ENCODE data around the gene ASTN1. TPM values are rescaled to one million over a fixed set of nuclear protein-coding genes. Genes with fewer than 3 reads are reported as not detected.

Gene ASTN1
- total RNA-seq, 1 donor from 2014 or later, result 3.7 TPM

- peaks cover 0 to 9% (median 2%) of the 10 kb centered on the region in 3 donors for H3K4me1 ChIP-seq (ENCODE audit: control insufficient read depth in 3 of 3, insufficient read depth in 3 of 3, low read length in 3 of 3)
- no peak overlapping the region for H3K27ac ChIP-seq (ENCODE audit: low read depth, low read length)
- no peak overlapping the region for H3K4me3 ChIP-seq (ENCODE audit: low read length in 3 of 3)
- H3K36me3 ChIP-seq (ENCODE audit: control insufficient read depth in 3 of 3, insufficient read depth in 3 of 3, low read length in 3 of 3), result no peaks in the 10 kb centered on the region
- H3K9me3 ChIP-seq (ENCODE audit: control insufficient read depth in 3 of 3, low read length in 3 of 3), result no peaks in the 10 kb centered on the region
- no peaks in the 10 kb centered on the region for H3K27me3 ChIP-seq (ENCODE audit: control insufficient read depth in 3 of 3, insufficient read depth in 3 of 3, low read length in 3 of 3)
- no peak overlapping the region for H3K9ac ChIP-seq (ENCODE audit: low read depth in 1 of 3, low read length in 3 of 3)
These were observed 320.9 kb downstream of the ASTN1 start for GRCh38 chr1:176843352-176844297.

GRCh38 chr1:176841238-176841637 lies 323.3 kb downstream of the ASTN1 start:
- Histone ChIP-seq H3K4me1 (ENCODE audit: control insufficient read depth in 3 of 3, insufficient read depth in 3 of 3, low read length in 3 of 3) (peaks cover 0 to 9% (median 0%) of the 10 kb centered on the region in 3 donors), H3K36me3 (ENCODE audit: control insufficient read depth in 3 of 3, insufficient read depth in 3 of 3, low read length in 3 of 3) (no peaks in the 10 kb centered on the region), H3K9me3 (ENCODE audit: control insufficient read depth in 3 of 3, low read length in 3 of 3) (no peaks in the 10 kb centered on the region), H3K27ac (ENCODE audit: low read depth, low read length) (no peak overlapping the region), H3K4me3 (ENCODE audit: low read length in 3 of 3) (no peak overlapping the region), H3K9ac (ENCODE audit: low read depth in 1 of 3, low read length in 3 of 3) (no peak overlapping the region), H3K27me3 (ENCODE audit: control insufficient read depth in 3 of 3, insufficient read depth in 3 of 3, low read length in 3 of 3) (no peaks in the 10 kb centered on the region)

- H3K27me3 ChIP-seq (ENCODE audit: control insufficient read depth in 3 of 3, insufficient read depth in 3 of 3, low read length in 3 of 3), result no peaks in the 10 kb centered on the region
- H3K36me3 ChIP-seq (ENCODE audit: control insufficient read depth in 3 of 3, insufficient read depth in 3 of 3, low read length in 3 of 3), result no peaks in the 10 kb centered on the region
- no peaks in the 10 kb centered on the region for H3K9me3 ChIP-seq (ENCODE audit: control insufficient read depth in 3 of 3, low read length in 3 of 3)
- no peak overlapping the region for H3K27ac ChIP-seq (ENCODE audit: low read depth, low read length)
- no peak overlapping the region for H3K9ac ChIP-seq (ENCODE audit: low read depth in 1 of 3, low read length in 3 of 3)
- H3K4me3 ChIP-seq (ENCODE audit: low read length in 3 of 3), result no peak overlapping the region
- peaks cover 0 to 9% (median 0%) of the 10 kb centered on the region in 3 donors for H3K4me1 ChIP-seq (ENCODE audit: control insufficient read depth in 3 of 3, insufficient read depth in 3 of 3, low read length in 3 of 3)
These were observed 325.3 kb downstream of the ASTN1 start for GRCh38 chr1:176839216-176839615.

- Histone ChIP-seq H3K27ac (ENCODE audit: low read depth, low read length) (no peak overlapping the region), H3K9me3 (ENCODE audit: control insufficient read depth in 3 of 3, low read length in 3 of 3) (no peaks in the 10 kb centered on the region), H3K36me3 (ENCODE audit: control insufficient read depth in 3 of 3, insufficient read depth in 3 of 3, low read length in 3 of 3) (no peaks in the 10 kb centered on the region), H3K4me1 (ENCODE audit: control insufficient read depth in 3 of 3, insufficient read depth in 3 of 3, low read length in 3 of 3) (peaks cover 0 to 9% (median 0%) of the 10 kb centered on the region in 3 donors), H3K27me3 (ENCODE audit: control insufficient read depth in 3 of 3, insufficient read depth in 3 of 3, low read length in 3 of 3) (no peaks in the 10 kb centered on the region), H3K9ac (ENCODE audit: low read depth in 1 of 3, low read length in 3 of 3) (no peak overlapping the region), H3K4me3 (ENCODE audit: low read length in 3 of 3) (no peak overlapping the region)
These were observed 326.1 kb downstream of the ASTN1 start for GRCh38 chr1:176838276-176838995.

GRCh38 chr1:176837708-176838107 lies 326.8 kb downstream of the ASTN1 start:
- Histone ChIP-seq H3K9me3 (ENCODE audit: control insufficient read depth in 3 of 3, low read length in 3 of 3) (no peaks in the 10 kb centered on the region), H3K36me3 (ENCODE audit: control insufficient read depth in 3 of 3, insufficient read depth in 3 of 3, low read length in 3 of 3) (no peaks in the 10 kb centered on the region), H3K4me3 (ENCODE audit: low read length in 3 of 3) (no peak overlapping the region), H3K27me3 (ENCODE audit: control insufficient read depth in 3 of 3, insufficient read depth in 3 of 3, low read length in 3 of 3) (no peaks in the 10 kb centered on the region), H3K9ac (ENCODE audit: low read depth in 1 of 3, low read length in 3 of 3) (no peak overlapping the region), H3K4me1 (ENCODE audit: control insufficient read depth in 3 of 3, insufficient read depth in 3 of 3, low read length in 3 of 3) (peaks cover 0 to 5% (median 0%) of the 10 kb centered on the region in 3 donors), H3K27ac (ENCODE audit: low read depth, low read length) (no peak overlapping the region)

GRCh38 chr1:176831150-176831549 lies 333.4 kb downstream of the ASTN1 start:
- Histone ChIP-seq H3K27me3 (ENCODE audit: control insufficient read depth in 3 of 3, insufficient read depth in 3 of 3, low read length in 3 of 3) (no peaks in the 10 kb centered on the region), H3K9me3 (ENCODE audit: control insufficient read depth in 3 of 3, low read length in 3 of 3) (no peaks in the 10 kb centered on the region), H3K27ac (ENCODE audit: low read depth, low read length) (no peak overlapping the region), H3K4me1 (ENCODE audit: control insufficient read depth in 3 of 3, insufficient read depth in 3 of 3, low read length in 3 of 3) (no peaks in the 10 kb centered on the region), H3K4me3 (ENCODE audit: low read length in 3 of 3) (no peak overlapping the region), H3K9ac (ENCODE audit: low read depth in 1 of 3, low read length in 3 of 3) (no peak overlapping the region), H3K36me3 (ENCODE audit: control insufficient read depth in 3 of 3, insufficient read depth in 3 of 3, low read length in 3 of 3) (no peaks in the 10 kb centered on the region)

GRCh38 chr1:176829261-176829660 lies 335.3 kb downstream of the ASTN1 start:
- Histone ChIP-seq H3K4me1 (ENCODE audit: control insufficient read depth in 3 of 3, insufficient read depth in 3 of 3, low read length in 3 of 3) (no peaks in the 10 kb centered on the region), H3K9me3 (ENCODE audit: control insufficient read depth in 3 of 3, low read length in 3 of 3) (no peaks in the 10 kb centered on the region), H3K9ac (ENCODE audit: low read depth in 1 of 3, low read length in 3 of 3) (no peak overlapping the region), H3K36me3 (ENCODE audit: control insufficient read depth in 3 of 3, insufficient read depth in 3 of 3, low read length in 3 of 3) (no peaks in the 10 kb centered on the region), H3K27me3 (ENCODE audit: control insufficient read depth in 3 of 3, insufficient read depth in 3 of 3, low read length in 3 of 3) (no peaks in the 10 kb centered on the region), H3K4me3 (ENCODE audit: low read length in 3 of 3) (no peak overlapping the region), H3K27ac (ENCODE audit: low read depth, low read length) (no peak overlapping the region)

GRCh38 chr1:176826265-176826664 lies 338.2 kb downstream of the ASTN1 start:
- H3K4me1 ChIP-seq (ENCODE audit: control insufficient read depth in 3 of 3, insufficient read depth in 3 of 3, low read length in 3 of 3), result no peaks in the 10 kb centered on the region
- H3K36me3 ChIP-seq (ENCODE audit: control insufficient read depth in 3 of 3, insufficient read depth in 3 of 3, low read length in 3 of 3), result no peaks in the 10 kb centered on the region

GRCh38 chr1:176820391-176821031 lies 344.0 kb downstream of the ASTN1 start:
- H3K9me3 ChIP-seq (ENCODE audit: control insufficient read depth in 3 of 3, low read length in 3 of 3), result no peaks in the 10 kb centered on the region
- H3K27ac ChIP-seq (ENCODE audit: low read depth, low read length), result no peak overlapping the region
- no peak overlapping the region for H3K9ac ChIP-seq (ENCODE audit: low read depth in 1 of 3, low read length in 3 of 3)
- H3K4me3 ChIP-seq (ENCODE audit: low read length in 3 of 3), result no peak overlapping the region
- H3K27me3 ChIP-seq (ENCODE audit: control insufficient read depth in 3 of 3, insufficient read depth in 3 of 3, low read length in 3 of 3), result no peaks in the 10 kb centered on the region
- H3K36me3 ChIP-seq (ENCODE audit: control insufficient read depth in 3 of 3, insufficient read depth in 3 of 3, low read length in 3 of 3), result no peaks in the 10 kb centered on the region
- peaks cover 0 to 3% (median 0%) of the 10 kb centered on the region in 3 donors for H3K4me1 ChIP-seq (ENCODE audit: control insufficient read depth in 3 of 3, insufficient read depth in 3 of 3, low read length in 3 of 3)

More at GRCh38 chr1:176826265-176826664, 338.2 kb downstream of the ASTN1 start:
- H3K27ac ChIP-seq (ENCODE audit: low read depth, low read length), result no peak overlapping the region
- H3K4me3 ChIP-seq (ENCODE audit: low read length in 3 of 3), result no peak overlapping the region
- H3K27me3 ChIP-seq (ENCODE audit: control insufficient read depth in 3 of 3, insufficient read depth in 3 of 3, low read length in 3 of 3), result no peaks in the 10 kb centered on the region
- no peaks in the 10 kb centered on the region for H3K9me3 ChIP-seq (ENCODE audit: control insufficient read depth in 3 of 3, low read length in 3 of 3)
- no peak overlapping the region for H3K9ac ChIP-seq (ENCODE audit: low read depth in 1 of 3, low read length in 3 of 3)
